SU-DHL-6 (cell line): ENCODE measurements around the gene FGF8.

ENCODE experiments used
- H2AFZ ChIP-seq: fragments of 200-600 bp; sonication (generic); 2 replicates; pipeline ENCODE4 v1.6.1; 2014; ENCODE audit warnings: low read depth, mild to moderate bottlenecking, moderate library complexity, mixed read lengths, antibody characterized with exemption, low read length; ENCODE audit not compliant: severe bottlenecking
- H3F3A ChIP-seq: fragments of 200-600 bp; shearing (Covaris generic); 2 replicates; pipeline ENCODE4 v1.6.0; 2016; ENCODE audit warnings: antibody characterized with exemption, mild to moderate bottlenecking; ENCODE audit not compliant: insufficient read depth
- H3K27ac ChIP-seq: fragments of 200-600 bp; sonication (generic); 2 replicates; pipeline ENCODE4 v1.5.1; 2016; ENCODE audit warnings: low read depth, mild to moderate bottlenecking, low read length, moderate library complexity, mixed read lengths
- H3K27me3 ChIP-seq: fragments of 200-600 bp; sonication (generic), shearing (Covaris generic); 2 replicates; pipeline ENCODE4 v1.6.0; 2014; ENCODE audit warnings: mild to moderate bottlenecking, low read length
- H3K36me3 ChIP-seq: fragments of 200-600 bp; sonication (generic); 2 replicates; pipeline ENCODE4 v1.6.1; 2014; ENCODE audit warnings: mild to moderate bottlenecking, low read length, mixed read lengths
- H3K4me2 ChIP-seq: fragments of 300-600, 200-600 bp; shearing (Covaris generic), sonication (generic); 2 replicates; pipeline ENCODE4 v1.6.0; 2014; ENCODE audit warnings: low read length, low read depth, mild to moderate bottlenecking; ENCODE audit not compliant: poor library complexity, severe bottlenecking
- H3K4me3 ChIP-seq: fragments of 200-600 bp; sonication (generic); 2 replicates; pipeline ENCODE4 v1.5.1; 2014; ENCODE audit warnings: antibody characterized with exemption, low read length, mild to moderate bottlenecking, mixed read lengths; ENCODE audit not compliant: insufficient read depth, poor library complexity, severe bottlenecking
- H3K79me2 ChIP-seq: fragments of 200-600 bp; sonication (generic); 2 replicates; pipeline ENCODE4 v1.6.1; 2014; ENCODE audit warnings: mild to moderate bottlenecking, low read length, moderate library complexity; ENCODE audit not compliant: insufficient read depth
- H3K9ac ChIP-seq: fragments of 200-600 bp; sonication (generic); 2 replicates; pipeline ENCODE4 v1.7.0; 2014; ENCODE audit warnings: mild to moderate bottlenecking, low read length
- H3K9me2 ChIP-seq: fragments of 200-600 bp; sonication (generic); replicated peaks from 2 replicates; pipeline ENCODE4 v1.6.1; 2014; ENCODE audit warnings: low read length; ENCODE audit not compliant: insufficient read depth
- H3K9me3 ChIP-seq: fragments of 200-600 bp; sonication (generic); 2 replicates; pipeline ENCODE4 v1.6.1; 2014; ENCODE audit warnings: low read length, mixed read lengths; ENCODE audit not compliant: insufficient read depth
- H4K20me1 ChIP-seq: fragments of 200-600 bp; sonication (generic); 2 replicates; pipeline ENCODE4 v1.6.1; 2014; ENCODE audit warnings: low read depth, mild to moderate bottlenecking, antibody characterized with exemption, low read length, moderate library complexity, mixed read lengths
- CTCF ChIP-seq: fragments of 200-600 bp; sonication (generic); IDR thresholded peaks from one replicate; pipeline ENCODE4 v1.5.1; 2017; ENCODE audit warnings: antibody characterized with exemption, mild to moderate bottlenecking, low read length, moderate library complexity; ENCODE audit not compliant: insufficient read depth, poor library complexity, severe bottlenecking
- EZH2phosphoT487 ChIP-seq: fragments of 200-600 bp; sonication (generic), shearing (Covaris generic); conservative IDR thresholded peaks from 2 replicates; pipeline ENCODE4 v1.6.1; 2018; ENCODE audit warnings: mild to moderate bottlenecking, antibody characterized with exemption, low read length, moderate library complexity, mixed read lengths

The FGF8 gene

GRCh38 chr10:101752241-101752640 is 23.7 kb downstream of the FGF8 start:
- H3K4me2 ChIP-seq = no peak overlapping the region
- H3K9me3 ChIP-seq = no peaks in the 10 kb centered on the region
- H4K20me1 ChIP-seq = no peaks in the 10 kb centered on the region
- H3K27me3 ChIP-seq = no peaks in the 10 kb centered on the region
- H3K9ac ChIP-seq = no peak overlapping the region
- H3K9me2 ChIP-seq = no peaks in the 10 kb centered on the region
- no peaks in the 10 kb centered on the region for H3K79me2 ChIP-seq
- H2AFZ ChIP-seq = no peak overlapping the region
- H3F3A ChIP-seq = no peaks in the 10 kb centered on the region
- no peak for TF ChIP-seq CTCF
- TF ChIP-seq EZH2phosphoT487 = no peak
- H3K27ac ChIP-seq = no peak overlapping the region
- no peaks in the 10 kb centered on the region for H3K36me3 ChIP-seq
- H3K4me3 ChIP-seq = no peak overlapping the region

GRCh38 chr10:101749047-101750016 is 26.6 kb downstream of the FGF8 start:
- Histone ChIP-seq H3K79me2 (no peaks in the 10 kb centered on the region), H3K9me3 (no peaks in the 10 kb centered on the region), H3K4me3 (no peak overlapping the region), H3K36me3 (no peaks in the 10 kb centered on the region), H3K9me2 (no peaks in the 10 kb centered on the region), H3K9ac (no peak overlapping the region), H3K27me3 (no peaks in the 10 kb centered on the region), H2AFZ (no peak overlapping the region), H3K4me2 (no peak overlapping the region), H3F3A (no peaks in the 10 kb centered on the region), H3K27ac (no peak overlapping the region), H4K20me1 (no peaks in the 10 kb centered on the region)
- TF ChIP-seq EZH2phosphoT487 = no peak
- TF ChIP-seq CTCF = no peak

GRCh38 chr10:101748496-101748895 is 27.4 kb downstream of the FGF8 start:
- TF ChIP-seq CTCF (no peak), EZH2phosphoT487 (no peak)

More at GRCh38 chr10:101748496-101748895, 27.4 kb downstream of the FGF8 start:
- Histone ChIP-seq H4K20me1 (no peaks in the 10 kb centered on the region), H2AFZ (no peak overlapping the region), H3K4me3 (no peak overlapping the region), H3K27me3 (no peaks in the 10 kb centered on the region), H3K9me3 (no peaks in the 10 kb centered on the region), H3K36me3 (no peaks in the 10 kb centered on the region), H3K27ac (no peak overlapping the region), H3F3A (no peaks in the 10 kb centered on the region), H3K79me2 (no peaks in the 10 kb centered on the region), H3K9ac (no peak overlapping the region), H3K9me2 (no peaks in the 10 kb centered on the region), H3K4me2 (no peak overlapping the region)
